HFF-Myc (cell line): ENCODE results near the gene CNIH2.

Source experiments
- DNase-seq: peaks from one replicate; pipeline ENCODE4 v3.0.0-alpha.2; 2011; ENCODE audit warnings: low read depth; ENCODE audit errors: extremely low read depth
- H3K4me3 ChIP-seq: replicated peaks from 2 replicates; pipeline ENCODE4 v1.5.1; 2011; ENCODE audit warnings: low read depth, mild to moderate bottlenecking, control low read depth, low read length
- TF ChIP-seq, protein P1 (sequence below): IDR thresholded peaks from 2 replicates; pipeline ENCODE4 v1.5.1; 2012; ENCODE audit warnings: mild to moderate bottlenecking, low read depth, low read length, control low read depth; ENCODE audit errors: missing control alignments

The CNIH2 gene

GRCh38 chr11:66277471-66278362 is at the start of gene CNIH2:
Gene CNIH2 (plus strand): TSS chr11:66278175. CDS start chr11:66278457, 282 bp downstream.
- no peak within 1 kb of the TSS for H3K4me3 ChIP-seq
- no peak for DNase-seq
- TF ChIP-seq, protein P1, sequence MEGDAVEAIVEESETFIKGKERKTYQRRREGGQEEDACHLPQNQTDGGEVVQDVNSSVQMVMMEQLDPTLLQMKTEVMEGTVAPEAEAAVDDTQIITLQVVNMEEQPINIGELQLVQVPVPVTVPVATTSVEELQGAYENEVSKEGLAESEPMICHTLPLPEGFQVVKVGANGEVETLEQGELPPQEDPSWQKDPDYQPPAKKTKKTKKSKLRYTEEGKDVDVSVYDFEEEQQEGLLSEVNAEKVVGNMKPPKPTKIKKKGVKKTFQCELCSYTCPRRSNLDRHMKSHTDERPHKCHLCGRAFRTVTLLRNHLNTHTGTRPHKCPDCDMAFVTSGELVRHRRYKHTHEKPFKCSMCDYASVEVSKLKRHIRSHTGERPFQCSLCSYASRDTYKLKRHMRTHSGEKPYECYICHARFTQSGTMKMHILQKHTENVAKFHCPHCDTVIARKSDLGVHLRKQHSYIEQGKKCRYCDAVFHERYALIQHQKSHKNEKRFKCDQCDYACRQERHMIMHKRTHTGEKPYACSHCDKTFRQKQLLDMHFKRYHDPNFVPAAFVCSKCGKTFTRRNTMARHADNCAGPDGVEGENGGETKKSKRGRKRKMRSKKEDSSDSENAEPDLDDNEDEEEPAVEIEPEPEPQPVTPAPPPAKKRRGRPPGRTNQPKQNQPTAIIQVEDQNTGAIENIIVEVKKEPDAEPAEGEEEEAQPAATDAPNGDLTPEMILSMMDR: no peak

DNA sequence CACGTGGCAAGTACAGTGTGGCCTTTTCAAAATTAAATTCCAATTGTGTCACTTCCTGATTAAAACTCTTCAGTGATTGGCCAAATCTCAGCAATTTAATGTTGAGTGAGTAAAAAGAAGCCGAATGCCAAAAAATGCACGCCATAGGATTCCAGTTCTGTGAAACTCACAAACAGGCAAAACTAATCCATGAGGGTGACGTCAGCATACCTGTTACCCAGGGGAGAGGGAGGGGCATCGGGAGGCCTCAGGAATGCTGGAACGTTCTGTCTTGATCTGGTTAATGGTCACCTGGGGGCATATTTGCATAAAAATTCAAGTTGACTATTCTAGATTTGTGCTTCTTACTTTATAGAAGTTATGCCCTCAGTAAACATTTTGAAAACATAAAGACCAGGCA is 49.5 kb upstream of the CNIH2 start:
- H3K4me3 ChIP-seq: no peak overlapping the region
- TF ChIP-seq, protein P1: no peak
- DNase-seq: no peak

DNA sequence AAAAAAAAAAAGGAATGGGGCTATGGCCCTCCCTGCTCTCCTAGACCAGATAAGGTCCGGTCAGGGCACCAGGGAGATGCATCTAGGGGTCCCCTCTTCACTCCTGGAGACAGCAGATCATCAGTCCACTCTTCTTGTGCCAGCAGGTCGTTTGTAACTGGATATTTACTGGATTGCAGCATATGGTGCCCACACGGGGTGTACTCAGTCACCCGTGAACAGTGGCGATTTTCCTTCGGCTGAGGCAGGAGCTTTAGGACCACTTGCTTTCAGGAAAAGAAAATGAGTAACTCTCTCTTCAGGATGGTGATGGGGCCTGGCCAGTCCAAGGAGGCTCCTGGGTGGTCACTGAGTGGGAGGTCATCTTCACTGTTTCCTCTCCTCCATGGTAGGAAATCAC is 47.8 kb upstream of the CNIH2 start:
- H3K4me3 ChIP-seq: no peak overlapping the region
- no peak for DNase-seq
- TF ChIP-seq, protein P1: no peak

GRCh38 chr11:66230978-66231377 is 47.0 kb upstream of the CNIH2 start:
- TF ChIP-seq, protein P1: no peak
- no peak overlapping the region for H3K4me3 ChIP-seq
- no peak for DNase-seq

GRCh38 chr11:66231561-66231960 is 46.4 kb upstream of the CNIH2 start:
- no peak overlapping the region for H3K4me3 ChIP-seq
- TF ChIP-seq, protein P1: no peak
- no peak for DNase-seq

DNA sequence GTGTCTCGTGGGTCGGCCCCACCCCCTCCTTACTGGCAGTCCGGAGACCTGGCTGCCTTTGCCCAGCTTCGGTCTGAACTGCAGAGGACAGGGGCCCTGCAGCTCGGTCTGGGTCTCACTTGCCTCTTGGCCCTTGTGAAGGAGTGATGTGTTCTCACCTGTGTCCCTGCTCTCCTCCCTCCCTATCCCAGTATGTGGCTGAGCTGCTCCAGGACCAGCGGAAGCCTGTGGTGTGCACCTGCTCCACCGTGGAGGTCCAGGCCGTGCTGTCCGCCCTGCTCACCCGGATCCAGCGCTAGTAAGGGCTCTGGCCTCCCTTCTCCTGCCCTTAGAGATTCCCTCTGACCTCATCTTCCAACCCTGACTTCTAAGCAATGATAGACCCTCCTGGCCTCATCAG is 45.2 kb upstream of the CNIH2 start:
- TF ChIP-seq, protein P1: no peak
- H3K4me3 ChIP-seq: no peak overlapping the region
- DNase-seq: no peak
